ENCODE data around the gene NFKBIL1. TPM values are rescaled to one million over a fixed set of nuclear protein-coding genes. Genes with fewer than 3 reads are reported as not detected.
A peak's percentile ranks its signal among the peaks of the same experiment; 100 is the strongest.

NFKBIL1 gene
- total RNA-seq, 1 experiment from 2014 or later: 15.1 TPM

- no CpG with 5 or more reads among the region's 12 CpGs for WGBS (ENCODE audit: extremely low coverage, insufficient read length, low lambda C conversion rate)
- Histone ChIP-seq H4K8ac (replicated peaks; ENCODE audit: insufficient read length, low read depth, low read length) (no peak overlapping the region), H3K27ac (ENCODE audit: insufficient read length, low read depth, low read length) (no peak overlapping the region), H2BK5ac (ENCODE audit: insufficient read length, low read length) (no peak overlapping the region), H3K4me1 (ENCODE audit: insufficient read depth, low read length) (peaks cover 2% of the 10 kb centered on the region; the same call in 1 of the 2 replicates), H3K27me3 (ENCODE audit: insufficient read depth, low read length) (no peaks in the 10 kb centered on the region), H3K23me2 (ENCODE audit: insufficient read length, low read depth, low read length, poor library complexity, severe bottlenecking) (peaks cover 11% of the 10 kb centered on the region), H3K79me2 (ENCODE audit: insufficient read depth, low read length) (no peaks in the 10 kb centered on the region), H3K79me1 (ENCODE audit: insufficient read depth, low read depth, low read length, poor library complexity, severe bottlenecking) (no peaks in the 10 kb centered on the region), H4K91ac (ENCODE audit: insufficient read length, low read depth, low read length) (no peak overlapping the region), H4K5ac (ENCODE audit: insufficient read length, low read depth, low read length) (no peak overlapping the region), H4K20me1 (ENCODE audit: control insufficient read depth, insufficient read depth, insufficient read length) (no peaks in the 10 kb centered on the region), H3K9me3 (ENCODE audit: control insufficient read depth, low read depth, low read length) (no peaks in the 10 kb centered on the region), H2AFZ (ENCODE audit: low read length) (no peak overlapping the region), H2BK20ac (ENCODE audit: low read depth, low read length, poor library complexity, severe bottlenecking) (no peak overlapping the region), H3K23ac (ENCODE audit: insufficient read length, low read depth, low read length) (no peak overlapping the region), H2BK12ac (ENCODE audit: insufficient read length, low read depth, low read length) (no peak overlapping the region), H2BK15ac (ENCODE audit: low read depth, low read length) (no peak overlapping the region), H2BK120ac (ENCODE audit: low read depth, low read length, poor library complexity, severe bottlenecking) (no peak overlapping the region), H3K14ac (ENCODE audit: insufficient read depth, low read length) (no peak overlapping the region; the same call in 1 of the 2 replicates), H2AK5ac (ENCODE audit: insufficient read length, low read length) (no peak overlapping the region), H3K56ac (ENCODE audit: insufficient read length, low read depth, low read length) (no peak overlapping the region), H3K4ac (ENCODE audit: low read depth, low read length) (no peak overlapping the region), H3T11ph (ENCODE audit: low read length) (no peak overlapping the region), H3K9ac (ENCODE audit: extremely low read depth, insufficient read length, low read length) (no peak overlapping the region), H3K4me2 (ENCODE audit: insufficient read depth, insufficient read length, low read length) (no peak overlapping the region), H3K18ac (ENCODE audit: insufficient read length, low read depth, low read length) (peak overlapping the region; percentile 25)
- peak; percentile 83 for DNase-seq
- H3K36me3 Mint-ChIP-seq (ENCODE audit: insufficient read depth in 1 of 3, low read depth in 3 of 3): no peaks in the 10 kb centered on the region
- H3K27ac Mint-ChIP-seq: peak overlapping the region in 1 of 3 experiments; percentile 73; a peak in 1 of 7 replicates
- peaks cover 37 to 41% of the 10 kb centered on the region in 2 experiments for H3K4me1 Mint-ChIP-seq
- peaks cover 45% of the 10 kb centered on the region for H3K27me3 Mint-ChIP-seq (ENCODE audit: low read depth)
- TF ChIP-seq, protein P1, sequence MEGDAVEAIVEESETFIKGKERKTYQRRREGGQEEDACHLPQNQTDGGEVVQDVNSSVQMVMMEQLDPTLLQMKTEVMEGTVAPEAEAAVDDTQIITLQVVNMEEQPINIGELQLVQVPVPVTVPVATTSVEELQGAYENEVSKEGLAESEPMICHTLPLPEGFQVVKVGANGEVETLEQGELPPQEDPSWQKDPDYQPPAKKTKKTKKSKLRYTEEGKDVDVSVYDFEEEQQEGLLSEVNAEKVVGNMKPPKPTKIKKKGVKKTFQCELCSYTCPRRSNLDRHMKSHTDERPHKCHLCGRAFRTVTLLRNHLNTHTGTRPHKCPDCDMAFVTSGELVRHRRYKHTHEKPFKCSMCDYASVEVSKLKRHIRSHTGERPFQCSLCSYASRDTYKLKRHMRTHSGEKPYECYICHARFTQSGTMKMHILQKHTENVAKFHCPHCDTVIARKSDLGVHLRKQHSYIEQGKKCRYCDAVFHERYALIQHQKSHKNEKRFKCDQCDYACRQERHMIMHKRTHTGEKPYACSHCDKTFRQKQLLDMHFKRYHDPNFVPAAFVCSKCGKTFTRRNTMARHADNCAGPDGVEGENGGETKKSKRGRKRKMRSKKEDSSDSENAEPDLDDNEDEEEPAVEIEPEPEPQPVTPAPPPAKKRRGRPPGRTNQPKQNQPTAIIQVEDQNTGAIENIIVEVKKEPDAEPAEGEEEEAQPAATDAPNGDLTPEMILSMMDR (conservative IDR thresholded peaks at IDR 0.05): no peak
- no peak overlapping the region for H3K4me3 Mint-ChIP-seq
- H3K9me3 Mint-ChIP-seq: no peaks in the 10 kb centered on the region; a peak in 2 of 5 replicates
Observed at GRCh38 chr6:31578184-31579118, 31.0 kb downstream of the NFKBIL1 start.

Measured in H9 (cell line).